NCI-H774 (cell line): ENCODE measurements around the gene PELI2.

Experiments
- DNase-seq: peaks from one replicate; lab custom pipeline; 2025; lab: John Stamatoyannopoulos, UW

Gene PELI2

GRCh38 chr14:56207626-56208292 is 89.5 kb downstream of the PELI2 start:
- no peak for DNase-seq

GRCh38 chr14:56208520-56208919 is 90.3 kb downstream of the PELI2 start:
- DNase-seq, result no peak

- no peak for DNase-seq
Measured at GRCh38 chr14:56210571-56210970, 92.4 kb downstream of the PELI2 start.

- no peak for DNase-seq
Measured at GRCh38 chr14:56211084-56211483, 92.9 kb downstream of the PELI2 start.

GRCh38 chr14:56211844-56212243 is 93.6 kb downstream of the PELI2 start:
- DNase-seq, result no peak

GRCh38 chr14:56212521-56212920 is 94.3 kb downstream of the PELI2 start:
- no peak for DNase-seq

GRCh38 chr14:56213306-56213705 is 95.1 kb downstream of the PELI2 start:
- DNase-seq, result no peak

GRCh38 chr14:56215180-56215579 is 97.0 kb downstream of the PELI2 start:
- DNase-seq, result no peak

GRCh38 chr14:56216626-56217379 is 98.6 kb downstream of the PELI2 start:
- peak; percentile 30 for DNase-seq

GRCh38 chr14:56217380-56218045 is 99.3 kb downstream of the PELI2 start:
- no peak for DNase-seq

GRCh38 chr14:56219666-56220413 is 101.6 kb downstream of the PELI2 start:
- DNase-seq, result no peak

- DNase-seq, result no peak
Measured at GRCh38 chr14:56221382-56222128, 103.3 kb downstream of the PELI2 start.

GRCh38 chr14:56224229-56224628 is 106.0 kb downstream of the PELI2 start:
- no peak for DNase-seq

GRCh38 chr14:56224691-56225681 is 106.8 kb downstream of the PELI2 start:
- no peak for DNase-seq

- DNase-seq, result no peak
Measured at GRCh38 chr14:56235388-56235787, 117.2 kb downstream of the PELI2 start.

GRCh38 chr14:56237398-56237797 is 119.2 kb downstream of the PELI2 start:
- no peak for DNase-seq

- no peak for DNase-seq
Measured at GRCh38 chr14:56241461-56241860, 123.2 kb downstream of the PELI2 start.

- no peak for DNase-seq
Measured at GRCh38 chr14:56243110-56243509, 124.9 kb downstream of the PELI2 start.

GRCh38 chr14:56244138-56244789 is 126.1 kb downstream of the PELI2 start:
- no peak for DNase-seq
